CD4-positive, alpha-beta T cell treated with Interleukin-6 at 100 ng/mL for 8 hours (primary cell): ENCODE measurements around the gene IL23R.
A peak's percentile ranks its signal among the peaks of the same experiment; 100 is the strongest.

Source experiments
- DNase-seq: peaks from one replicate; pipeline ENCODE4 v3.0.0-alpha.2; 2020; ENCODE audit warnings: mixed read lengths, low spot score

The IL23R gene

DNA sequence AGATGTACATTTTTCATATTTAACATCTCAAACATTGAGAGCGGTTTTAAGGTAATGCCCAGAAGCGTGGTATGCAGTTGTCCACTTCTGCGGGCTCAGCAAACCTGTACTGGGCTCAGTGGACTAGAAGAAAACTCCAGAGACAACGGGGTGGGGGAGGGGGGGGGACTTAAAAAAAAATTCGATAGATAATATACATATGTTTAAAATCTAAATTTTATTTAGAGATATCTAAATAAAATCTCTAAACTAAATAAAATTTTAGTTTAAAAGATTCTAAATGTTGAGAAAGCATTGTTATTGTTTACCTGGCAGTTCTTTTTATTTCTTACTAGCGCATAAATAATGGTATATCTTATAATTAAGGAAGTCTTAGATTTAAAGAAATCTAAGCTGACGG, 140.3 kb downstream of the IL23R start:
- no peak for DNase-seq

- DNase-seq = peak; percentile 26
Measured at GRCh38 chr1:67307251-67308060, 141.2 kb downstream of the IL23R start, which contains the start of gene IL12RB2. Gene IL12RB2 (plus strand): TSS chr1:67307873. CDS start chr1:67320369, 12,496 bp downstream.

DNA sequence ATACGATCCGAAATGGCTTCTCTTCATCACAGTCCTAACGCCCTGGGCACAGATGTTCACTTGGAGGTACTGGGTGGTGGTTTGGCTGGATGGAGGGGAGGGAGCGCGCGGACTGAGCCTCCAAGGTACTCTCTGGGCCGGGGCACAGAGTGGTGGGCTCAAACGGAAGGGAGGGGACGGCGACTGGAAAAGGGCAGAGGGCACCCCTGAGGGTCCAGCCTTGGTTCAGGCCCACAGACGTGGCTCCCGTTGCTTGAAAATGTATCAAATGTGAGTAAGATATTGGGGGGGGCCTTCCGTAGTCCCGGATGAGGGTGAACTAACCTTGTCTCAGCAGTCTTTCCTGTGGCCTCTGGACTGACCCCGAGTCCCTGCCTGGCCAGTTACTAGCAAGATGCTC, 141.9 kb downstream of the IL23R start:
- DNase-seq = no peak
